ENCODE data around the gene NAPB.

NAPB gene

GRCh38 chr20:23414526-23415188, 6.6 kb downstream of the NAPB start:
- no peak for FAIRE-seq
- no peak for DNase-seq (ENCODE audit: insufficient read length)
- TF ChIP-seq POLR2A (IDR thresholded peaks at IDR 0.05; ENCODE audit: low read depth, low read length) (no peak), POLR2AphosphoS5 (IDR thresholded peaks at IDR 0.05; ENCODE audit: low read depth, low read length) (no peak), TAF1 (IDR thresholded peaks at IDR 0.05; ENCODE audit: borderline replicate concordance, low read depth, low read length) (no peak)

GRCh38 chr20:23413862-23414422, 7.3 kb downstream of the NAPB start:
- no peak for TF ChIP-seq POLR2AphosphoS5 (IDR thresholded peaks at IDR 0.05; ENCODE audit: low read depth, low read length)
- no peak for TF ChIP-seq POLR2A (IDR thresholded peaks at IDR 0.05; ENCODE audit: low read depth, low read length)
- no peak for TF ChIP-seq TAF1 (IDR thresholded peaks at IDR 0.05; ENCODE audit: borderline replicate concordance, low read depth, low read length)
- FAIRE-seq (no peak), DNase-seq (ENCODE audit: insufficient read length) (no peak)

GRCh38 chr20:23412026-23412425, 9.3 kb downstream of the NAPB start:
- FAIRE-seq (no peak), DNase-seq (ENCODE audit: insufficient read length) (no peak)
- TF ChIP-seq POLR2AphosphoS5 (IDR thresholded peaks at IDR 0.05; ENCODE audit: low read depth, low read length) (no peak), TAF1 (IDR thresholded peaks at IDR 0.05; ENCODE audit: borderline replicate concordance, low read depth, low read length) (no peak)

DNA sequence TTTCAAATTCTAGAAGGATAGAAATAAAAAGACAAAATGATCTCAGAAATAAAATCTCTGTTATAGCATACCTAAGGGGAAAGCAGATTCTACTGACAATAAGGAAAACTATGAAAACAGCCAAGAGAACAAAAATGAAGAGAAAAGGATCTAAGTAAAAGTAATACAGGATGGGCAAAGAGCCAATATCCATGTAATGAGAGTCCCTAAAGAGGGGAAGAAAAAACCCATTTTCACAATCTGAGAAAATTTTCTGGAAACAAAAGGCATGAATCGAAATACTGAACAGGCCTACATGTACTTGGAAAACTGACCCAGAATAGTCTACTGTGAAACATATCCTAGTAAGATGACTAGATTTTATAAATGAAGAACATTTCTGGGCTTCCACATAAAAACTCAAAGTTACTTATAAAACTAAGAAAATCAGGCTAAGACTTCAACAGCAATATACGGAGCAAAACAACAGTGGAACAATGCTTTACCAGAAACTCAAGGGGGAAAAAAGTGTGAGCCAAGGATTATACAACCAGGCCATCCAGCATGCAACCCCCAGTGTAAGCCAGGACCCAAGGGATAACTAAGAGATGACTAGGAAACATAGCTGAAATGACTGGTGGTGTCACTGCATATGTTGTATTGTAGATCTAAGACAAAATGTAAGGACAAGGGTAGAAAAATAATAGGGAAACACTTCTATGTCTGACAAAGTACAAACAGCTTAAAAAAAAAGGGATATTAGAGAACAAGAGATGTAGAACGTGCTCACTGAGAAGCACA, 10.2 kb downstream of the NAPB start:
- TF ChIP-seq POLR2AphosphoS5 (IDR thresholded peaks at IDR 0.05; ENCODE audit: low read depth, low read length) (no peak), TAF1 (IDR thresholded peaks at IDR 0.05; ENCODE audit: borderline replicate concordance, low read depth, low read length) (no peak), POLR2A (IDR thresholded peaks at IDR 0.05; ENCODE audit: low read depth, low read length) (no peak)
- DNase-seq (ENCODE audit: insufficient read length) (no peak), FAIRE-seq (no peak)

DNA sequence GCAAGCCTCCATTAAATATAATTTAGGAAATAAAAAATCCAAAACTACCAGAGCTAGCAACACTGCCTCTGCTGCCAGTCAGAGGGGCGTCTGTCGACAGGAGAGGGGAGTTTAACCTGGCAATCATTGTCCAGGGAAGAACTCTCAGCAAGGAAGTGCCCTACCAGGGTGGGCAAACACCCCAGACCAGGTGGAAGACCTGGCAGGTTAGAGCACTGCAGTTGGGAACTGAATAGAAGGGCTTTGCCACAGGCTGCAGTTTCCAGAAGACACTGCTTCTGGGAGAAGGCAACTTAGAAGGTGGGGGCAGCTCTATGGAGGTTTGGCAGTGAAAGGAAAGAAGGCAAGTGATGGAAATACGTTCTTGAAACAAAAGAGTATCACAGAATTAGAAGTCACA, 11.5 kb downstream of the NAPB start:
- TF ChIP-seq POLR2A (IDR thresholded peaks at IDR 0.05; ENCODE audit: low read depth, low read length), result no peak
- no peak for TF ChIP-seq POLR2AphosphoS5 (IDR thresholded peaks at IDR 0.05; ENCODE audit: low read depth, low read length)
- TF ChIP-seq TAF1 (IDR thresholded peaks at IDR 0.05; ENCODE audit: borderline replicate concordance, low read depth, low read length), result no peak
- DNase-seq (ENCODE audit: insufficient read length) (no peak), FAIRE-seq (no peak)

DNA sequence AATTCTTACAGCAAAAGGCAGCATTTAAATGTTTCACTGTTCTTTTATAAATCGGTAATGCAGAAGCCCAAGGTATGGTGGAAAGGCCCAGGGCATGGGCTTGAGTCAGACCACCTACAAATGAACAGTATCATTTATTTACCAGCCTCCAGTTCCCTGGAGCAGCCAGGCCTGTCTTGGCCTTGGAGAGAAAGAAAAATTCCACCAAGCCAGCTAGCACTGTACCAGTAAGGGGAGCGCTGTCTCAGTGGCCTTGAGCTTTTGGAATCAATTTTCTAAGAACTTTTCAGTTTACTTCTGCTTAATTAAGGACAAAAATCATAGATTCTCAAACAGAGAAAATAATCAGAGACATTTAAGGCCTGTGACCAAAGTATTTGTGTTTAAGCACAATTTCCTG, 12.3 kb downstream of the NAPB start:
- TF ChIP-seq POLR2AphosphoS5 (IDR thresholded peaks at IDR 0.05; ENCODE audit: low read depth, low read length), result no peak
- no peak for TF ChIP-seq TAF1 (IDR thresholded peaks at IDR 0.05; ENCODE audit: borderline replicate concordance, low read depth, low read length)
- TF ChIP-seq POLR2A (IDR thresholded peaks at IDR 0.05; ENCODE audit: low read depth, low read length), result no peak
- FAIRE-seq, result peak; percentile 14
- DNase-seq (ENCODE audit: insufficient read length), result no peak

- TF ChIP-seq POLR2A (IDR thresholded peaks at IDR 0.05; ENCODE audit: low read depth, low read length) (no peak), POLR2AphosphoS5 (IDR thresholded peaks at IDR 0.05; ENCODE audit: low read depth, low read length) (no peak), TAF1 (IDR thresholded peaks at IDR 0.05; ENCODE audit: borderline replicate concordance, low read depth, low read length) (no peak)
- FAIRE-seq, result peak; percentile 60
- DNase-seq (ENCODE audit: insufficient read length), result no peak
Measured at GRCh38 chr20:23407781-23408464, 13.4 kb downstream of the NAPB start.

GRCh38 chr20:23406880-23407279, 14.4 kb downstream of the NAPB start:
- DNase-seq (ENCODE audit: insufficient read length) (no peak), FAIRE-seq (no peak)
- TF ChIP-seq POLR2AphosphoS5 (IDR thresholded peaks at IDR 0.05; ENCODE audit: low read depth, low read length) (no peak), TAF1 (IDR thresholded peaks at IDR 0.05; ENCODE audit: borderline replicate concordance, low read depth, low read length) (no peak), POLR2A (IDR thresholded peaks at IDR 0.05; ENCODE audit: low read depth, low read length) (no peak)

DNA sequence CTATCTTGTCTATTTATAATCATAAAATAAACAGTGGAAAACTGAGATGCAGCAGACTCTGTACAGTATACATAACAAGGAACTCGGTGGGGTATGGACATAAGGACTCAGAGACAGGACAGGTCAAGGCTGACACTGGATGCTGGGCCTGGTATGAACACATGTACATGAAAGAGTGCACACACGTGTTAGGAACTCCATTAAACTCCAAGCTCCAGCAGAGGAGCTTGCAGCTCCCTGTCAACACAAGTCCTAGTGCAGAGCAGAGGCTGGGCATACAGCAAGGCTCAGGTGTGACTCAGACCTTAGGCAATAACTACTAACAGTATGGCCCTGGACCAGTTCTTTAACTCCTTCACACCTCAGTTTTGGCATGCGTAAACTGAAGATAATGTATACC, 17.1 kb downstream of the NAPB start:
- TF ChIP-seq TAF1 (IDR thresholded peaks at IDR 0.05; ENCODE audit: borderline replicate concordance, low read depth, low read length), result no peak
- TF ChIP-seq POLR2A (IDR thresholded peaks at IDR 0.05; ENCODE audit: low read depth, low read length), result no peak
- TF ChIP-seq POLR2AphosphoS5 (IDR thresholded peaks at IDR 0.05; ENCODE audit: low read depth, low read length), result no peak
- DNase-seq (ENCODE audit: insufficient read length) (no peak), FAIRE-seq (no peak)

- DNase-seq (ENCODE audit: insufficient read length), result no peak
- TF ChIP-seq TAF1 (IDR thresholded peaks at IDR 0.05; ENCODE audit: borderline replicate concordance, low read depth, low read length) (no peak), POLR2AphosphoS5 (IDR thresholded peaks at IDR 0.05; ENCODE audit: low read depth, low read length) (no peak), POLR2A (IDR thresholded peaks at IDR 0.05; ENCODE audit: low read depth, low read length) (no peak)
- no peak for FAIRE-seq
Measured at GRCh38 chr20:23403751-23404150, 17.5 kb downstream of the NAPB start.

- FAIRE-seq (no peak), DNase-seq (ENCODE audit: insufficient read length) (no peak)
- TF ChIP-seq POLR2A (IDR thresholded peaks at IDR 0.05; ENCODE audit: low read depth, low read length) (no peak), TAF1 (IDR thresholded peaks at IDR 0.05; ENCODE audit: borderline replicate concordance, low read depth, low read length) (no peak), POLR2AphosphoS5 (IDR thresholded peaks at IDR 0.05; ENCODE audit: low read depth, low read length) (no peak)
Measured at GRCh38 chr20:23401051-23401450, 20.2 kb downstream of the NAPB start.
